Measurements from ENCODE around the gene OSBPL10.

Gene OSBPL10

GRCh38 chr3:31921837-31922236, 59.2 kb downstream of the OSBPL10 start:
- DNase-seq: no peak

- DNase-seq: no peak
Observed at GRCh38 chr3:31920310-31920709, 60.8 kb downstream of the OSBPL10 start.

- DNase-seq: no peak
Observed at GRCh38 chr3:31919528-31919927, 61.5 kb downstream of the OSBPL10 start.

GRCh38 chr3:31918179-31919150, 62.6 kb downstream of the OSBPL10 start:
- no peak for DNase-seq

GRCh38 chr3:31917303-31918005, 63.6 kb downstream of the OSBPL10 start:
- no peak for DNase-seq

- DNase-seq: no peak
Observed at GRCh38 chr3:31911643-31912042, 69.4 kb downstream of the OSBPL10 start.

GRCh38 chr3:31911124-31911523, 69.9 kb downstream of the OSBPL10 start:
- no peak for DNase-seq

GRCh38 chr3:31909455-31909854, 71.6 kb downstream of the OSBPL10 start:
- DNase-seq: no peak

GRCh38 chr3:31908391-31909097, 72.5 kb downstream of the OSBPL10 start:
- no peak for DNase-seq

GRCh38 chr3:31906182-31906581, 74.9 kb downstream of the OSBPL10 start:
- DNase-seq: no peak

- no peak for DNase-seq
Observed at GRCh38 chr3:31903686-31904431, 77.2 kb downstream of the OSBPL10 start.

- DNase-seq: no peak
Observed at GRCh38 chr3:31900583-31900982, 80.5 kb downstream of the OSBPL10 start.

- DNase-seq: no peak
Observed at GRCh38 chr3:31896648-31897433, 84.2 kb downstream of the OSBPL10 start.

GRCh38 chr3:31896026-31896425, 85.0 kb downstream of the OSBPL10 start:
- no peak for DNase-seq

- DNase-seq: no peak
Observed at GRCh38 chr3:31895471-31895870, 85.6 kb downstream of the OSBPL10 start.

- DNase-seq: no peak
Observed at GRCh38 chr3:31892916-31893573, 88.0 kb downstream of the OSBPL10 start.

- no peak for DNase-seq
Observed at GRCh38 chr3:31892500-31892899, 88.6 kb downstream of the OSBPL10 start.

GRCh38 chr3:31891876-31892455, 89.1 kb downstream of the OSBPL10 start:
- DNase-seq: no peak

- DNase-seq: no peak
Observed at GRCh38 chr3:31890742-31891469, 90.2 kb downstream of the OSBPL10 start.

GRCh38 chr3:31890007-31890406, 91.1 kb downstream of the OSBPL10 start:
- DNase-seq: no peak

Measured in NCI-H1694 (cell line).